Smooth muscle cell (in vitro differentiated cells): Measurements from ENCODE around the gene EFS. TPM values are rescaled to one million over a fixed set of nuclear protein-coding genes. Genes with fewer than 3 reads are reported as not detected.
A peak's percentile ranks its signal among the peaks of the same experiment; 100 is the strongest.

Experiments
- DNase-seq: peaks from one replicate; lab custom pipeline; 2025; ENCODE audit not compliant: unreplicated experiment; lab: John Stamatoyannopoulos, UW
- H2AFZ ChIP-seq: fragments of 200-600 bp; sonication (generic); 2 replicates; pipeline ENCODE4 v1.6.0; 2016; ENCODE audit warnings: antibody characterized with exemption, low read depth, mild to moderate bottlenecking
- H3F3A ChIP-seq: fragments of 200-600 bp; sonication (generic); 2 replicates; pipeline ENCODE4 v1.6.0; 2017; ENCODE audit warnings: antibody characterized with exemption, low read depth
- H3K27ac ChIP-seq: fragments of 200-600 bp; sonication (generic); 2 replicates; pipeline ENCODE4 v1.5.1; 2016; ENCODE audit warnings: low read depth, mild to moderate bottlenecking
- H3K27me3 ChIP-seq: fragments of 200-600 bp; sonication (generic); 2 replicates; pipeline ENCODE4 v1.6.1; 2016; ENCODE audit warnings: low read depth, mild to moderate bottlenecking
- H3K36me3 ChIP-seq: fragments of 200-600 bp; sonication (generic); 2 replicates; pipeline ENCODE4 v1.5.1; 2016; ENCODE audit warnings: low read depth
- H3K4me1 ChIP-seq: fragments of 200-600 bp; sonication (generic); 2 replicates; pipeline ENCODE4 v1.5.1; 2016; ENCODE audit warnings: low read depth
- H3K4me2 ChIP-seq: fragments of 200-600 bp; sonication (generic); 2 replicates; pipeline ENCODE4 v1.6.0; 2016; ENCODE audit warnings: mild to moderate bottlenecking
- H3K4me3 ChIP-seq: fragments of 200-600 bp; sonication (generic); 2 replicates; pipeline ENCODE4 v1.5.1; 2016; ENCODE audit warnings: mild to moderate bottlenecking
- H3K79me2 ChIP-seq: fragments of 200-600 bp; sonication (generic); 2 replicates; pipeline ENCODE4 v1.6.0; 2016; ENCODE audit warnings: low read depth, mild to moderate bottlenecking
- H3K9ac ChIP-seq: fragments of 200-600 bp; sonication (generic); 2 replicates; pipeline ENCODE4 v1.6.0; 2016; ENCODE audit warnings: low read depth
- H3K9me3 ChIP-seq: fragments of 200-600 bp; sonication (generic); replicated peaks from 2 replicates; pipeline ENCODE4 v1.5.1; 2016; ENCODE audit warnings: low read depth
- H4K20me1 ChIP-seq: fragments of 200-600 bp; sonication (generic); 2 replicates; pipeline ENCODE4 v1.6.0; 2016; ENCODE audit warnings: low read depth
- CTCF ChIP-seq: fragments of 200-600 bp; sonication (generic); IDR thresholded peaks from 2 replicates; pipeline ENCODE4 v1.5.1; 2017; ENCODE audit warnings: borderline replicate concordance, mild to moderate bottlenecking, antibody characterized with exemption; ENCODE audit not compliant: insufficient read depth, poor library complexity, severe bottlenecking
- WGBS: methylation state at CpG from one replicate; pipeline ENCODE4 v1.1.7; 2016; ENCODE audit warnings: low lambda C conversion rate; 5-methylcytosine and 5-hydroxymethylcytosine counted together
- polyA plus RNA-seq: library from polyadenylated mRNA; unstranded; fragments of >200 nt; fragmentation: Nextera tagmentation; extraction: Ambion mirVana; gene quantifications from 2 replicates; pipeline ENCODE4 v1.2.1, GENCODE V29; 2016
- total RNA-seq: library from RNA; depleted of rRNA; stranded (reverse); fragments of >200 nt; gene quantifications from 2 replicates; pipeline ENCODE4 v1.2.3, GENCODE V29; 2014

Gene EFS
- total and polyA plus RNA-seq, 2 experiments from 2014 or later: 23.9 to 41.3 TPM

- Histone ChIP-seq H3K9me3 (no peaks in the 10 kb centered on the region), H4K20me1 (peaks cover 33% of the 10 kb centered on the region), H3K4me2 (peak overlapping the region; percentile 95), H3K36me3 (peaks cover 3% of the 10 kb centered on the region), H3K27me3 (no peaks in the 10 kb centered on the region), H3K4me1 (peaks cover 19% of the 10 kb centered on the region), H2AFZ (no peak overlapping the region), H3K4me3 (peak overlapping the region; percentile 92), H3K27ac (peak overlapping the region; percentile 98), H3K79me2 (peaks cover 34% of the 10 kb centered on the region), H3F3A (peaks cover 54% of the 10 kb centered on the region), H3K9ac (peak overlapping the region; percentile 99)
- peak; percentile 45 for DNase-seq
- WGBS: 1% methylated on average over 37 of the region's 64 CpGs
- TF ChIP-seq CTCF: peak; percentile 5
These were observed 43.1 kb downstream of the EFS start for GRCh38 chr14:23321572-23322547.

- no peak for TF ChIP-seq CTCF
- Histone ChIP-seq H3K4me1 (peaks cover 19% of the 10 kb centered on the region), H4K20me1 (peaks cover 33% of the 10 kb centered on the region), H3K4me2 (peak within 1 kb of the TSS; percentile 95), H3K36me3 (peaks cover 3% of the 10 kb centered on the region), H3K9me3 (no peaks in the 10 kb centered on the region), H3F3A (peaks cover 46% of the 10 kb centered on the region), H3K4me3 (peak within 1 kb of the TSS; percentile 92), H3K27me3 (no peaks in the 10 kb centered on the region), H3K9ac (peak within 1 kb of the TSS; percentile 99), H3K27ac (peak within 1 kb of the TSS; percentile 98), H3K79me2 (peaks cover 34% of the 10 kb centered on the region), H2AFZ (peak within 1 kb of the TSS; percentile 62)
- peak; percentile 92 for DNase-seq
- WGBS: 7% methylated on average over 50 of the region's 63 CpGs
These were observed 44.1 kb downstream of the EFS start, which contains the start of gene PABPN1 for GRCh38 chr14:23320584-23321571. Gene PABPN1 (plus strand): TSS chr14:23321457. CDS start chr14:23321470, 13 bp downstream.

- peaks cover 19% of the 10 kb centered on the region for H3K4me1 ChIP-seq
- peaks cover 3% of the 10 kb centered on the region for H3K36me3 ChIP-seq
- H4K20me1 ChIP-seq: peaks cover 31% of the 10 kb centered on the region
- peak overlapping the region; percentile 37 for H3K4me3 ChIP-seq
- H2AFZ ChIP-seq: peak overlapping the region; percentile 62
- no peak for TF ChIP-seq CTCF
- H3K79me2 ChIP-seq: peaks cover 34% of the 10 kb centered on the region
- peak overlapping the region; percentile 15 for H3K9ac ChIP-seq
- peak overlapping the region; percentile 77 for H3K27ac ChIP-seq
- WGBS: 96% methylated on average over 17 of the region's 17 CpGs
- no peaks in the 10 kb centered on the region for H3K27me3 ChIP-seq
- DNase-seq: no peak
- H3K9me3 ChIP-seq: no peaks in the 10 kb centered on the region
- H3K4me2 ChIP-seq: peak overlapping the region; percentile 75
- H3F3A ChIP-seq: peaks cover 44% of the 10 kb centered on the region
These were observed 45.0 kb downstream of the EFS start for GRCh38 chr14:23319746-23320583.
